SK-N-SH (cell line): Measurements from ENCODE around the gene LRRC26. TPM values are rescaled to one million over a fixed set of nuclear protein-coding genes. Genes with fewer than 3 reads are reported as not detected.

Source experiments
- CTCF ChIA-PET: fragments of 300-600, 350-600 bp; formaldehyde crosslinking; extraction: SDS; loops from one replicate; lab custom pipeline; 2021; lab: Yijun Ruan, JAX
- POLR2A ChIA-PET: fragments of 350-600 bp; sonication (Branson Sonifier 250); formaldehyde crosslinking; extraction: SDS; loops from one replicate; lab custom pipeline; 2020; ENCODE audit warnings: antibody characterized with exemption, inconsistent platforms; lab: Yijun Ruan, JAX
- DNase-seq: peaks from one replicate; pipeline ENCODE4 v3.0.0; 2012
- H2AFZ ChIP-seq: fragments of 200-600 bp; sonication (generic); 2 replicates; pipeline ENCODE4 v1.8.1; 2016; ENCODE audit warnings: antibody characterized with exemption, mild to moderate bottlenecking, low read depth
- H3F3A ChIP-seq: fragments of 200-600 bp; sonication (generic); replicated peaks from 2 replicates; pipeline ENCODE3; 2016; ENCODE audit warnings: antibody characterized with exemption, mild to moderate bottlenecking; ENCODE audit not compliant: insufficient read depth
- H3K27ac ChIP-seq, 2 experiments: fragments of 200-500 bp in 1 of 2; fragments of 200-600 bp in 1 of 2; sonication (Bioruptor generic) in 1 of 2; sonication (generic), shearing (Covaris generic) in 1 of 2; 2 replicates each; pipeline versions ENCODE4 v1.5.1 to v1.6.1; 2014 to 2016; ENCODE audit warnings: low read depth in 2 of 2, inconsistent platforms in 1 of 2, low read length in 1 of 2, mild to moderate bottlenecking in 1 of 2, mixed read lengths in 1 of 2
- H3K27me3 ChIP-seq: fragments of 200-600 bp; sonication (generic), shearing (Covaris generic); 2 replicates; pipeline ENCODE4 v1.6.1; 2016; ENCODE audit warnings: mixed run types; ENCODE audit not compliant: insufficient read depth
- H3K36me3 ChIP-seq, 2 experiments: fragments of 200-500 bp in 1 of 2; fragments of 200-600 bp in 1 of 2; sonication (Bioruptor generic) in 1 of 2; sonication (generic) in 1 of 2; replicated peaks in 1 of 2; 2 replicates each; pipeline versions ENCODE3 to v1.5.1; 2014 to 2016; ENCODE audit warnings: low read length in 1 of 2, mild to moderate bottlenecking in 1 of 2; ENCODE audit not compliant: insufficient read depth in 2 of 2, control insufficient read depth in 1 of 2
- H3K4me1 ChIP-seq, 2 experiments: fragments of 200-500 bp in 1 of 2; fragments of 200-600 bp in 1 of 2; sonication (Bioruptor generic) in 1 of 2; sonication (generic), shearing (Covaris generic) in 1 of 2; 2 replicates each; pipeline versions ENCODE4 v1.5.1 to v1.6.1; 2014 to 2016; ENCODE audit warnings: low read depth in 1 of 2, low read length in 1 of 2, mixed run types in 1 of 2; ENCODE audit not compliant: insufficient read depth in 2 of 2, control insufficient read depth in 1 of 2
- H3K4me2 ChIP-seq: fragments of 200-600 bp; sonication (generic), shearing (Covaris generic); 2 replicates; pipeline ENCODE4 v1.6.1; 2017; ENCODE audit warnings: mixed run types
- H3K4me3 ChIP-seq, 2 experiments: fragments of 200-500 bp in 1 of 2; fragments of 200-600 bp in 1 of 2; sonication (Bioruptor generic) in 1 of 2; sonication (generic), shearing (Covaris generic) in 1 of 2; 2 replicates each; pipeline versions ENCODE4 v1.5.1 to v1.8.1; 2014 to 2016; ENCODE audit warnings: low read depth in 2 of 2, inconsistent platforms in 1 of 2, low read length in 1 of 2, mild to moderate bottlenecking in 1 of 2, mixed read lengths in 1 of 2, moderate library complexity in 1 of 2
- H3K79me2 ChIP-seq: fragments of 200-600 bp; sonication (generic); 2 replicates; pipeline ENCODE4 v1.8.1; 2017; ENCODE audit warnings: mild to moderate bottlenecking; ENCODE audit not compliant: insufficient read depth
- H3K9ac ChIP-seq: fragments of 200-600 bp; sonication (generic); 2 replicates; pipeline ENCODE4 v1.6.1; 2017; ENCODE audit warnings: mixed run types
- H3K9me2 ChIP-seq: fragments of 200-600 bp; sonication (generic); 2 replicates; pipeline ENCODE4 v1.6.1; 2017; ENCODE audit warnings: mixed run types
- H3K9me3 ChIP-seq: fragments of 200-600 bp; sonication (generic); 2 replicates; pipeline ENCODE4 v1.6.1; 2017; ENCODE audit warnings: mixed run types, mild to moderate bottlenecking, moderate library complexity
- H4K20me1 ChIP-seq: fragments of 200-600 bp; sonication (generic); 2 replicates; pipeline ENCODE4 v1.6.1; 2017; ENCODE audit warnings: mild to moderate bottlenecking, mixed run types; ENCODE audit not compliant: insufficient read depth
- CHD2 ChIP-seq: fragments of 150-350 bp; IDR thresholded peaks from 2 replicates; pipeline ENCODE4 v1.6.1; 2018; ENCODE audit warnings: low read length; ENCODE audit not compliant: partially characterized antibody
- ELF1 ChIP-seq: IDR thresholded peaks from 2 replicates; pipeline ENCODE4 v1.4.0; 2012
- EZH2phosphoT487 ChIP-seq: fragments of 200-600 bp; sonication (generic); IDR thresholded peaks from 2 replicates; pipeline ENCODE4 v1.6.1; 2017; ENCODE audit warnings: low read depth, mixed run types, mild to moderate bottlenecking, antibody characterized with exemption, moderate library complexity, borderline replicate concordance
- FOSL2 ChIP-seq: IDR thresholded peaks from 2 replicates; pipeline ENCODE4 v1.4.0; 2012; ENCODE audit warnings: low read depth, mild to moderate bottlenecking, moderate library complexity, borderline replicate concordance
- FOXJ3 ChIP-seq: sonication (generic); formaldehyde crosslinking; IDR thresholded peaks from 2 replicates; pipeline ENCODE4 v1.5.1; 2020; ENCODE audit warnings: mild to moderate bottlenecking, missing genetic modification reagents
- FOXM1 ChIP-seq: IDR thresholded peaks from 2 replicates; pipeline ENCODE4 v1.4.0; 2012; ENCODE audit warnings: low read depth, mild to moderate bottlenecking
- GABPA ChIP-seq: IDR thresholded peaks from 2 replicates; pipeline ENCODE4 v1.4.0; 2012; ENCODE audit warnings: low read depth, mild to moderate bottlenecking
- GATA2 ChIP-seq: sonication (generic); formaldehyde crosslinking; IDR thresholded peaks from 2 replicates; pipeline ENCODE4 v1.5.0; 2020; ENCODE audit warnings: mild to moderate bottlenecking, missing genetic modification reagents
- IRF3 ChIP-seq: fragments of 150-350 bp; IDR thresholded peaks from 2 replicates; pipeline ENCODE4 v1.6.1; 2016; ENCODE audit warnings: mild to moderate bottlenecking, low read depth, low read length
- JUND ChIP-seq: IDR thresholded peaks from 2 replicates; pipeline ENCODE4 v1.4.0; 2012
- MXI1 ChIP-seq: IDR thresholded peaks from 2 replicates; pipeline ENCODE4 v1.6.1; 2012; ENCODE audit warnings: mild to moderate bottlenecking, low read depth, low read length, improper control_type of control experiment
- PBX3 ChIP-seq: IDR thresholded peaks from 2 replicates; pipeline ENCODE4; 2012
- RAD21 ChIP-seq: IDR thresholded peaks from 2 replicates; pipeline ENCODE4 v1.6.1; 2012; ENCODE audit warnings: mild to moderate bottlenecking, low read length
- RCOR1 ChIP-seq: fragments of 150-350 bp; IDR thresholded peaks from 2 replicates; pipeline ENCODE4 v1.6.1; 2017; ENCODE audit warnings: antibody characterized with exemption, low read length
- RFX5 ChIP-seq: IDR thresholded peaks from 2 replicates; pipeline ENCODE4 v1.6.1; 2012; ENCODE audit warnings: mild to moderate bottlenecking, improper control_type of control experiment, low read length
- SIN3A ChIP-seq: IDR thresholded peaks from 2 replicates; pipeline ENCODE4 v1.6.1; 2012; ENCODE audit warnings: low read depth, mild to moderate bottlenecking, low read length, moderate library complexity, borderline replicate concordance
- SMC3 ChIP-seq: IDR thresholded peaks from 2 replicates; pipeline ENCODE4 v1.6.1; 2012; ENCODE audit warnings: low read depth, low read length, improper control_type of control experiment
- TCF12 ChIP-seq: IDR thresholded peaks from 2 replicates; pipeline ENCODE4 v1.4.0; 2012
- YY1 ChIP-seq: IDR thresholded peaks from 2 replicates; pipeline ENCODE4 v1.4.0; 2012; ENCODE audit warnings: low read depth, mild to moderate bottlenecking
- WGBS: methylation state at CpG from one replicate; pipeline ENCODE4 v1.1.6; 2017; ENCODE audit warnings: low lambda C conversion rate; 5-methylcytosine and 5-hydroxymethylcytosine counted together
- polyA plus RNA-seq, 3 experiments: library from polyadenylated mRNA; depleted of rRNA; stranded (reverse); fragments of >200 nt; gene quantifications; 2 replicates each; pipeline ENCODE4 v1.2.3, GENCODE V29; 2012
- TF ChIP-seq, protein P1 (sequence below): IDR thresholded peaks from 2 replicates; pipeline ENCODE4 v1.4.0; 2012; ENCODE audit warnings: low read depth, borderline replicate concordance

Gene LRRC26
- polyA plus RNA-seq, 1 of the 3 experiments (the other 2 are of a cell fraction) = not detected

DNA sequence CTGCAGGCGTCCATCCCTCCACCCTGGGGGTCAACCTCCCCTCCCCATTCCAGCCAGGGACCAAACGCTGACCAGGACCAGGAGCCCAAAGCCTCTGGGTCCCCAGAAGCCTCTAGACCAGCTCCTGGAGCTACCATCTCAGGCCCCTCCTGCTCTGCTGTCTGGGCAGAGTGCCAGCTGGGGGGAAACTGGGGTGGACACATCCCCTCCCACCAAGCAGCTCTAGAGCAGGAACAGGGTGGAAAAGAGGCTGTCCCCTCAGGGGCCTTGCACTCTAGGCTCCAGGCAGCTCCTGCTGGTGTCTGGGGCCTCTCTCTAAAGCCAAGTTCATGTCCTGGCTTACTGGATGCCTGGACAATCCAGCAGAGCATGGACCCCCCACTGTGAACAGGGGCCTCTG is 23.0 kb upstream of the LRRC26 start:
- H3K4me3 ChIP-seq = no peak overlapping the region
- H3F3A ChIP-seq = peaks cover 16% of the 10 kb centered on the region
- POLR2A ChIA-PET = interaction anchor here (0.5 to 1.4 kb wide), 3 partner anchors 8 to 70 kb away, joined by 3 to 5 read pairs (median 3); partner anchors contain the start of genes GRIN1 and TPRN
- H3K79me2 ChIP-seq = peaks cover 65% of the 10 kb centered on the region
- no peak for TF ChIP-seq ELF1
- TF ChIP-seq TCF12 = no peak
- TF ChIP-seq MXI1 = no peak
- no peak for TF ChIP-seq RFX5
- no peak for TF ChIP-seq SIN3A
- TF ChIP-seq IRF3 = no peak
- no peak for TF ChIP-seq CHD2
- TF ChIP-seq SMC3 = no peak
- TF ChIP-seq EZH2phosphoT487 = no peak
- TF ChIP-seq RCOR1 = no peak
- TF ChIP-seq GABPA = no peak
- peaks cover 6 to 17% of the 10 kb centered on the region in 2 experiments; a peak in 3 of 4 replicates for H3K4me1 ChIP-seq
- H3K9ac ChIP-seq = no peak overlapping the region
- H3K9me3 ChIP-seq = no peaks in the 10 kb centered on the region
- no peaks in the 10 kb centered on the region for H3K27me3 ChIP-seq
- DNase-seq = no peak
- H3K4me2 ChIP-seq = no peak overlapping the region
- H3K27ac ChIP-seq = no peak overlapping the region
- 100% methylated on average over 1 of the region's 2 CpGs for WGBS
- H4K20me1 ChIP-seq = peaks cover 57% of the 10 kb centered on the region
- CTCF ChIA-PET = interaction anchor here (1.2 to 3.1 kb wide), 4 partner anchors 21 to 44 kb away, joined by 3 to 11 read pairs (median 6); partner anchors contain the start of gene RNF224
- peaks cover 3 to 21% of the 10 kb centered on the region in 2 experiments for H3K36me3 ChIP-seq
- H2AFZ ChIP-seq = no peak overlapping the region
- no peaks in the 10 kb centered on the region for H3K9me2 ChIP-seq

DNA sequence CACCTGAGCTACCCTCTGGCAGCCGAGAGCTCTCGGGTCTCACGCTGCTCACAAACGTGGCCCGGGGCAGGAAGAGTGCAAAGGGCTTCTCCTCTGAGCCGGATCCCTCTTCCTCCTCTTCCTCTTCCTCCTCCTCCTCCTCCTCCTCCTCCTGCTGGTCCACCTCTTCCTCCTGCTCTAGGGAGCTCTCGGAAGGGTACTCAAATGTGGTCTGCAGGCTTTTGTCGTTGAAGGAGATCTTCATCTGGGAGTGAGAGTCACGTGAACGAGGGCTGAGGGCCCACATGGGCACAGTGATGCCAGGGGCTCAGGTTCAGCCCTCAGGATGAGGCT is 22.6 kb upstream of the LRRC26 start:
- POLR2A ChIA-PET = interaction anchor here (0.5 to 1.4 kb wide), 3 partner anchors 8 to 69 kb away, joined by 3 to 5 read pairs (median 3); partner anchors contain the start of genes GRIN1 and TPRN
- TF ChIP-seq GABPA (no peak), RCOR1 (no peak), FOXJ3 (no peak), GATA2 (CRISPR knock-in tag) (no peak), EZH2phosphoT487 (no peak), JUND (no peak), IRF3 (no peak), RAD21 (no peak), PBX3 (no peak), FOXM1 (no peak), YY1 (no peak), FOSL2 (no peak)
- TF ChIP-seq, protein P1, sequence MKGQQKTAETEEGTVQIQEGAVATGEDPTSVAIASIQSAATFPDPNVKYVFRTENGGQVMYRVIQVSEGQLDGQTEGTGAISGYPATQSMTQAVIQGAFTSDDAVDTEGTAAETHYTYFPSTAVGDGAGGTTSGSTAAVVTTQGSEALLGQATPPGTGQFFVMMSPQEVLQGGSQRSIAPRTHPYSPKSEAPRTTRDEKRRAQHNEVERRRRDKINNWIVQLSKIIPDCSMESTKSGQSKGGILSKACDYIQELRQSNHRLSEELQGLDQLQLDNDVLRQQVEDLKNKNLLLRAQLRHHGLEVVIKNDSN = no peak
- TF ChIP-seq, all 33 proteins: peak for 0
- H2AFZ ChIP-seq = no peak overlapping the region
- H3K4me2 ChIP-seq = no peak overlapping the region
- H3K9me2 ChIP-seq = no peaks in the 10 kb centered on the region
- no peaks in the 10 kb centered on the region for H3K27me3 ChIP-seq
- no peak overlapping the region for H3K9ac ChIP-seq
- H3K9me3 ChIP-seq = no peaks in the 10 kb centered on the region
- no peak overlapping the region for H3K4me3 ChIP-seq
- DNase-seq = no peak
- H4K20me1 ChIP-seq = peaks cover 53% of the 10 kb centered on the region
- H3K36me3 ChIP-seq = peaks cover 3 to 21% of the 10 kb centered on the region in 2 experiments
- CTCF ChIA-PET = interaction anchor here (0.9 to 3.1 kb wide), 5 partner anchors 21 to 44 kb away, joined by 3 to 11 read pairs (median 6); partner anchors contain the start of gene RNF224
- peaks cover 6 to 18% of the 10 kb centered on the region in 2 experiments; a peak in 3 of 4 replicates for H3K4me1 ChIP-seq
- H3F3A ChIP-seq = peaks cover 16% of the 10 kb centered on the region
- 89% methylated on average over 6 of the region's 10 CpGs for WGBS
- peaks cover 65% of the 10 kb centered on the region for H3K79me2 ChIP-seq
- H3K27ac ChIP-seq = no peak overlapping the region
